ENCODE measurements around the gene CSPG4.
"Not testable (repeated sequence)": the region's sequence is repeated elsewhere in the genome, so short reads cannot be mapped to it uniquely, and the experiment has no call there.

The CSPG4 gene

DNA sequence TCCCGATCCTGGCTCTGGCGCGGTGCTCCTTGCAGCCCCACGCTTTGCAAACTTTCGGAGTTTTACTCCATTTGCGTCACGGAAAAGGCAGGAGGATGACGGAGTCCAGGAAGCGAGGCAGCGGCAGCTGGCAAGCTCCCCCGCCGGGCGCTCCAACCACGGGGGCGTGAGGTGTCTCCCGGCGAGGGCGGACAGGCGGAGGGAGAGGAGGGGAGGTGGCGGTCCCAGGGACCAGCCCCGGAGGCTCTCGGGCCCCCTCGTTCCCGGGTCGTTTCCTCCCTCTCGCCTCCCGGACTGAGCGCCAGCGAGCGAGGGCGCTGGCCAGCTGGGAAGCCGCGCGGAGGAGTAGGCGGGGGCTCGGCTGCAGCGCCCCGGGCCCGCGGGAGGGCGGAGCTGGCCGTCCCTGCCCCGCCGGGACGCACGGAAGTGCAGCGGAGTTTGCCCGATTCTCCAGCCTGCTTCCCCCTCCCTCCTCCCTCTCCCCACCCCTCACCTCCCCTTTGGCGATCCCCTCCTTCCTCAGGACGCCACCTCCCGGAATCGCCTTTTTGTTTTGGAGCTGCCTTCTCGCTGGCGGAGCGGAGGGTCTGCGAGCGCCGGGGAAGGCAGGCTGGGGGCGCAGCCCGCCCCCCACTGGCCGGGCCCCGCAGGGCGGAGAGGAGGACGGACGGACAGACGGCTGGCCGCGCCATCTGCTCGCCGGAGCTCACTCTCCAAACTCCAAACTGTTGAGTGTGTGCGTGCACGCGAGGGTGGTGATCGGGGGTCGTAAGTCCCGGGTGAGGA lies 65.1 kb downstream of the CSPG4 start, which contains the start of gene SNX33:
Gene SNX33 (plus strand): TSS at position 543 of the 786 bp plus-strand sequence. CDS start 1,191 bp downstream, outside the sequence.
- DNase-seq: peak; percentile 52

DNA sequence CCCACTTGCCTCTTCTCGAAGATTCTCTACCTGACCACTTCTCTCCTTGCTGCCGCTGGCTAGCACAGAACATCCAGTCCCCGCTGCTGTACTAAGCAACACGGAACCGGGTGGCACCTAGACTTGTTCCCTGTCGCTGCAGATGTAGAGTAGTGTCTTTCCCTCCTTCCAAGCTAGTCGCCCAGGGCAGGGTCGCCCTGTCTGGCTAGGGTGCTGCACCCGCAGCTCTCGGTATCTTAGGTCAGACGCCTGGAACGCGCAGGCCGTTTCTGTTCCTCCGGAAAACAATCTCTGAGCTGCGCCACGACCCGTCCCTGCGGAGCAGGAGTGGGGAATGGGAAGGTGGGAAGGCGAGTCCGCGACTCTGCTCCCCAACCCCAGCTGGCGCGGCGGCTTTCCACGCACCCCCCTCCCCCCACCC lies 65.7 kb downstream of the CSPG4 start:
- DNase-seq: no peak

- DNase-seq: no peak
Measured at GRCh38 chr15:75646112-75646943, 66.3 kb downstream of the CSPG4 start.

GRCh38 chr15:75644376-75644775 lies 68.3 kb downstream of the CSPG4 start:
- DNase-seq: no peak

- no peak for DNase-seq
Measured at GRCh38 chr15:75641603-75642002, 71.0 kb downstream of the CSPG4 start.

DNA sequence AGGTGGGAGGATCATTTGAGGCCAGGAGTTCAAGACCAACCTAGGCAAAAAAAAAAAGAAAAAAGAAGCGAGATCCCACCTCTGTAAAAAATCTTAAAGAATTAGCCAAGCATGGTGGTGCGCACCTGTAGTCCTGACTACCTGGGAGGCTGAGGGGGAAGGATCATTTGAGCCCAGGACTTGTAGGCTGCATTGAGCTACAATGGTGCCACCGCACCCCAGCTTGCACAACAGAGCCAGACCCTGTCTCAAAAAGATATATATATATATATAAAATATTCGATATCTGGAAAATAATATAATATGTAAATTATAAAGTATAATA lies 71.5 kb downstream of the CSPG4 start:
- no peak for DNase-seq

DNA sequence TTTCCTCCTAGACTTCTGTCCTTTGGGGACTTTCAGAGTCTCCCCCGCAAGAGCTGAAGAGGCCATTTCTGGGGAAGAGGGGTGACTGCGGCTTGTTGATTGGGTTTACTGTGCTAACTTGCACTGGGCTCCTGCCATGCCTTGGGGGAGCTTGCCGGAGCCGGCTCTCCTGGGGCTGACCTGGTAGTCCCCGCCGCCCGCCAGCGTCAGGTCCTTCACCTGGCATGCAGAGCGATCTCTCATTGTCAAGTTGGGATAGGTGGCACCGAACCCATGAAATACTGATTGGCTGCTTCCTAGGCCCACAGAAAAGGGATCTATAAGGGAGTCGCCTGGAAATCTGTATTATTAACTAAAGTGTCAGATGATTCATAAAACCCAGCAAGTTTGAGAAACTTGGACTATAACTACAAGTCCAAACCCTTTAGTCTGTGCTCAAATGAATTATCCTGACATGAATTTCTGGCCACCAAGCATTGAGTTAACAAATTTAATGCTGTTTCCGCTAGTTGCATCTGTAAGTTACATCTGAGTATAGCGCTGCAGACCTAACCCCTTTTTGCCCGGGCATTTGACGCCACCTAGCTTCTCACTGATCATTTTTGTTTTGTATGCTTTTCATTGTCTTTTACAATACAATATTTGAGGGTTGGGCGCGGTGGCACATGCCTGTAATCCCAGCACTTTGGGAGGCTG lies 72.0 kb downstream of the CSPG4 start:
- DNase-seq: peak; percentile 67

DNA sequence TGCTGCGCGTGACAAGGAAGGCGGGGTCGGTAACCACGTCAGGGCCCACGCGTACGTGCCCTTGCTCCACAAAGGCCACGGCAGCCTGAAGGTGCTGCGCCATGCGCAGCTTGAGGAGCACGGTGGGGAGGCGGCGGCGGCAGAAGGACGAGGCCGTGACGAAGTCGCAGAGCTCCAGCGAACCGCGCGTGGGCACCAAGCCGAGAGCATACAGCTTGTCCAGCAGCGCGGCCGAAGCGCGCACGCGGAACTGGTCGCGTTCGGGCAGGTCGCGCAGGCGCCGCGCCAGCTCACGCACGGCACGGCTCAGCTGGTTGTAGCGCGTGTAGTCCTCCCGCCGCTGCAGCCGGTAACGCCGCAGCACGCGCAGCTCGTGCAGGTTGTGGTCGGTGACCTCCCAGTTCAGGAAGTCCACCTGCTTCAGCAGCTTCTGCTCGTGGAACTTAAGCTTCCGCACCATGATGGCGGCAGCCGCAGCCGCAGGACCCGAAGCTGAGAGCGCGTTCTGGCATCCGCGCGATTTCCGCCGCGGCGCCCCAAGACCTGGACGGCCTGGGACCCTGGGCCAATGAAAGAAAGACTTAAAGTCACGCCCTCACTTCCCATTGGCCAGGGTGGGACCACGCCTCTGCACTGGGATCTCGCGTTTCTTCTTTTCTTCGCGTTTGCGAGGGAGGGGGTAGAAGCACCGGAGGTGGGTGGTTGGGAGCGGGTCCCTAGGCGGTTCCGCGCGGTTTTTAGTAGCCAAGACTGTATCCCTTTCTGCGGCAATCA lies 72.8 kb downstream of the CSPG4 start, which contains the start of gene IMP3:
Gene IMP3 (minus strand): TSS at position 516 of the 774 bp plus-strand sequence. CDS start 56 bp downstream, at position 460.
- peak; percentile 94 for DNase-seq

GRCh38 chr15:75639191-75639708 lies 73.4 kb downstream of the CSPG4 start:
- DNase-seq: no peak

- no peak for DNase-seq
Measured at GRCh38 chr15:75637245-75638009, 75.2 kb downstream of the CSPG4 start.

- DNase-seq: no peak
Measured at GRCh38 chr15:75636026-75636425, 76.6 kb downstream of the CSPG4 start.

DNA sequence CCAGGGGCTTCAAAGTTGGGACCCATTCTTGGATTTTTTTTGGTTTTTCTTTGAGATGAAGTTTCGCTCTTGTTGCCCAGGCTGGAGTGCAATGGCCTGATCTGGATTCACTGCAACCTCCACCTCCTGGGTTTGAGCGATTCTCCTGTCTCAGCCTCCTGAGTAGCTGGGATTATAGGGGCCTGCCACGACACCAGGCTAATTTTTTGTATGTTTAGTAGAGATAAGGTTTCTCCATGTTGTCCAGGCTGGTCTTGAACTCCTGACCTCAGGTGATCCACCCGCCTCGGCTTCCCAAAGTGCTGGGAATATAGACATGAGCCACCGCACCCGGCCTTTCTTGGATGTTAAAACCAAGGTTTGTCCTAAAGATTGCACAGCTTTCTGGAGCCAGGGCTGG lies 78.7 kb downstream of the CSPG4 start:
- DNase-seq: not testable (repeated sequence)

DNA sequence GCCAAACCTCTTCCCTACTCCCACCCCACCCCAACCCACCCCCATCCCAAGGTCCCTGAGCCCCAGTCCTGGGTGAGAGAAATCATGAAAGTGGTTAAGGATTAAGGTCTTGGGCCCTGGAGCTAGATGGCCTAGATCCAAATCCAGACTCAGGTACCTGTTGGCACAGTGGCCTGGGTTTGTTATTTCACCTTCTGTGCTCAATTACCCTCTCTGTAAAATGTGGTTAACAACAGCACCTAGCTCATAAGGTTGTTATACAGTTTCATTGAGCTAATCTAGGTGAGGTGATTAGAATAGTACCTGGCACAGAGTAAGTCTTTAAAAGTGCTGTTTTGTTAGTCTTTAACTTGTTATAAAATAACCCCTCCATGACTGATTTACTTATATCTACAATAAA lies 80.7 kb downstream of the CSPG4 start:
- DNase-seq: no peak

DNA sequence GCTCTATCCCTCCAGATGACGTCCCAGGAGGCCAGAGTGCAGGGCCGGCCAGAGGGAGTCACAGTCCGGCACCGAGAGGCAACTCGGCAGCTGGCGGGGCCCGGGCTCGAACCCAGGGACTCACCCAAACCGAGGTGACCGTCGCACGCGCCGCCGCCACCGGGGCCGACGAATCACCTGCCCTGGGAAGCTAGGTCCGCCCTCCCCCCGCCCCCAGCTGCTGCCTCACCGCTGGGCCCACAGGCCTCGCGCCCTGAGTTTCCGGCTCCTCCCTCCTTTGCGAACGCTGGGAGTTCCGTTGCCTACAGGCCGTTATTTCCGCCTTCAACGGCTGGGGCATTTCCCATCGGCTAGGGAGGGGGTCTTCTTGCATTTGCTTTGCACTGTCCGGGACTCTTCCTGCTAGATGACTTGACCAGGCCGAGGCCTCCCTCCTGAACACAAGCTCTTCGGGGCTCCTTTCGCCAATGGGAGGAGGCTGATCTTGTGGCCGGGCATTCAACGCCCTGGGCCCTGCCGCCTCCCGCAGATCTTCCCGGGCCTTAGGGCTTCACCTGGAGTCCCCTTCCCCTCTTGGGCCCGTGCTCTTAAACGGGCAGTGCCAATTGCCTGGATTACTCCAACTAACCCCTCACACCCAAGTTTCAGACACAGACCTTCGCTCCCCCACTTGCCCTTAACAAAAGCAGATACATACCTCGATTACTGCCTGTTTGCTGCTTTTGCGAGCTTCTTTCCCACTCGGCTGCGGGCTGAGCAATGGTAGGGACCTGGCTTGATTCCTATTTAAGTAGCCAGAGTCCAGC lies 86.9 kb downstream of the CSPG4 start, which contains the start of gene SNUPN:
Gene SNUPN (minus strand): TSS at position 184 of the 806 bp plus-strand sequence. CDS start 4,674 bp downstream, outside the sequence.
- DNase-seq: peak; percentile 87
